ENCODE measurements around the gene MRPL39.

The MRPL39 gene

DNA sequence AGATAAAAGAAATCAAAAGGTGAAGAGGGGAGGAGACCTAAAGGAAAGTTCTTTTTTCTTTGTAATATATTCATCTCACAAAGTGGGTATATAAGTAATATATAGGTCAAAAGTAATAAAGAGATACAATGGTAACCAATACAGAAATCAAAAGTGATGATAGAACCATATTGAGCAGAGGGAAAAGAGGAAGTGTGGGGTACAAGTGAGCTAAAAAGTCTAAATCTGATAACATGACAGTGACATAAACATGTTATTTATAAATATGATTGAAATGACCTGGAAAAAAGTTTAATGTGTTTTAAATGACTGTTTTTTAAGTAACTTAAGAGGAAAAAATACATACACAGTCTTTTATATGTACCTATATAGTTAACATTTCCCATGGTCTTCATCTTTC lies 70.5 kb downstream of the MRPL39 start:
- DNase-seq (ENCODE audit: low spot score): no peak

DNA sequence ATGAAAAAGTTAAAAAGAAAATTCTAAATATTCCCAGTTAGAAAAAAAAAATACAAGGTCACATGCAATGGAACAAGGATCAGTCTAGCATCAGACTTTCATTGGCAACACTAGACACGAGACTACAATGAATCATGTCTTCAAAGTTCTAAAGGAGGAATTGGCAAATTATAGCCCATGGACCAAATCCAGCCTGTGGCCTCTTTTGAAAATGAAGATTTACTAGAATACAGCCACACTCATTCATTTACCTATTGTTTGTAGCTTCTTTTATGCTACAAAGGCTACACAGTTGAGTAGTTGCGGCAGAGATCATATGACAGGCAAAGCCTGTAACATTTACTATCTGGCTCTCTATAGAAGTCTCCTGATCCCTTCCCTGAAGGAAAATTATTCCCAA lies 71.4 kb downstream of the MRPL39 start:
- DNase-seq (ENCODE audit: low spot score): no peak
